ENCODE data around the gene FCHSD2.

DNA sequence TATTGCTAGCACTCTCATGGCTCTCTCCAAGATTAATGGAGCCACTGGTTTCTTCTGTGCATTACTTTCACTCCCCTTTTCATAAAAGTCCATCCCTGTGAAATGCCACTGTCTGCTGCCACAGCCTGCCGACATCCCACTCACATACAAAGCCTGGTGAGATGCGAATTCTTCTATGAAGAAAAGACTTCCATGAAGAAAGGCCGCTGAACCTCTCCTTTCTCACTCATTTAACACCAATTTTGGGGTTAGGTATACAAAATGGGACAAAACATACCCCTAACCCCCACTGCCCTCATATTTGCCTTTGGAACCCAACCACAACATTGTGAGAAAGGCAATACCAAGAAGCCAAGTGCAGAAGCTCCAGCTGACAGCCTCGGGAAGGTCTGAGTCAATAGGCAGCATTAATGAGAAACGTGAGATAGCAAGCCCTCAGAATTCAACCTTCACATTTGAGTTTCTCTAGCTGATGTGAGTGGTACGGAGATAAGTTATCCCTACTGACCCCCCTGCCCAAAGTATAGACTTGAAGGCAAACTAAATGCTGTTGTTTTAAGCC is 171.5 kb downstream of the FCHSD2 start:
- TF ChIP-seq, protein P1, sequence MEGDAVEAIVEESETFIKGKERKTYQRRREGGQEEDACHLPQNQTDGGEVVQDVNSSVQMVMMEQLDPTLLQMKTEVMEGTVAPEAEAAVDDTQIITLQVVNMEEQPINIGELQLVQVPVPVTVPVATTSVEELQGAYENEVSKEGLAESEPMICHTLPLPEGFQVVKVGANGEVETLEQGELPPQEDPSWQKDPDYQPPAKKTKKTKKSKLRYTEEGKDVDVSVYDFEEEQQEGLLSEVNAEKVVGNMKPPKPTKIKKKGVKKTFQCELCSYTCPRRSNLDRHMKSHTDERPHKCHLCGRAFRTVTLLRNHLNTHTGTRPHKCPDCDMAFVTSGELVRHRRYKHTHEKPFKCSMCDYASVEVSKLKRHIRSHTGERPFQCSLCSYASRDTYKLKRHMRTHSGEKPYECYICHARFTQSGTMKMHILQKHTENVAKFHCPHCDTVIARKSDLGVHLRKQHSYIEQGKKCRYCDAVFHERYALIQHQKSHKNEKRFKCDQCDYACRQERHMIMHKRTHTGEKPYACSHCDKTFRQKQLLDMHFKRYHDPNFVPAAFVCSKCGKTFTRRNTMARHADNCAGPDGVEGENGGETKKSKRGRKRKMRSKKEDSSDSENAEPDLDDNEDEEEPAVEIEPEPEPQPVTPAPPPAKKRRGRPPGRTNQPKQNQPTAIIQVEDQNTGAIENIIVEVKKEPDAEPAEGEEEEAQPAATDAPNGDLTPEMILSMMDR (IDR thresholded peaks at IDR 0.05; ENCODE audit: extremely low read depth in 1 of 2, insufficient read depth in 1 of 2, low read depth in 1 of 2, low read length in 2 of 2): no peak
- no peak for TF ChIP-seq POLR2A (IDR thresholded peaks at IDR 0.05; ENCODE audit: low read depth, low read length)
- no peak for TF ChIP-seq EZH2 (IDR thresholded peaks at IDR 0.05; ENCODE audit: borderline replicate concordance, low read depth, low read length, severe bottlenecking)

All from endothelial cell of umbilical vein (primary cell).